Kidney (tissue), 14 donors: ENCODE results near the gene CLEC14A. TPM values are rescaled to one million over a fixed set of nuclear protein-coding genes. Genes with fewer than 3 reads are reported as not detected.

Experiments
- DNase-seq, 5 donors: peaks; one replicate each; pipeline ENCODE4 v3.0.0-alpha.2; 2013 to 2020
- FAIRE-seq: peaks from 2 replicates; lab custom pipeline; 2012; peaks lifted over from hg19 to GRCh38; lab: Jason Lieb, UNC
- H3K27ac ChIP-seq, 2 donors: one replicate each; pipeline ENCODE4 v1.7.0; 2013; ENCODE audit warnings: low read depth in 2 of 2, low read length in 2 of 2, inconsistent platforms in 1 of 2
- H3K27me3 ChIP-seq: one replicate; pipeline ENCODE4 v1.7.1; 2013; ENCODE audit warnings: low read length, inconsistent platforms; ENCODE audit not compliant: control insufficient read depth, insufficient read depth
- H3K36me3 ChIP-seq, 3 donors: one replicate each; pipeline versions ENCODE4 v1.7.0 to v1.7.1; 2013; ENCODE audit warnings: low read length in 3 of 3, control low read depth in 1 of 3, inconsistent platforms in 1 of 3; ENCODE audit not compliant: insufficient read depth in 3 of 3, control insufficient read depth in 2 of 3
- H3K4me1 ChIP-seq, 3 donors: one replicate each; pipeline versions ENCODE4 v1.7.0 to v1.7.1; 2013; ENCODE audit warnings: low read length in 3 of 3, inconsistent platforms in 1 of 3, low read depth in 1 of 3; ENCODE audit not compliant: control insufficient read depth in 2 of 3, insufficient read depth in 2 of 3
- H3K4me3 ChIP-seq, 3 donors: one replicate each; pipeline versions ENCODE4 v1.7.0 to v1.8.1; 2013; ENCODE audit warnings: low read length in 3 of 3, control low read depth in 1 of 3, inconsistent platforms in 1 of 3
- H3K9ac ChIP-seq, 3 donors: one replicate each; pipeline versions ENCODE4 v1.7.0 to v1.7.1; 2013; ENCODE audit warnings: low read length in 3 of 3, control low read depth in 1 of 3, inconsistent platforms in 1 of 3
- H3K9me3 ChIP-seq, 3 donors: one replicate each; pipeline versions ENCODE4 v1.7.0 to v1.7.1; 2013; ENCODE audit warnings: low read length in 3 of 3, control low read depth in 1 of 3, inconsistent platforms in 1 of 3; ENCODE audit not compliant: control insufficient read depth in 2 of 3, insufficient read depth in 1 of 3
- intact Hi-C: fragments of 100-400 bp; cut with DNase I; formaldehyde crosslinking; loops from one replicate; pipeline ENCODE4 v1.11.1; 2022
- polyA plus RNA-seq: library from polyadenylated mRNA; stranded (reverse); fragments of 350-450 nt; fragmentation: Illumina TruSeq; extraction: RNeasy Lipid Tissue Mini Kit (QIAGEN cat#74804); gene quantifications from one replicate; pipeline ENCODE4 v1.2.3, GENCODE V29; 2014; ENCODE audit warnings: low read depth, low replicate concordance; ENCODE audit not compliant: insufficient read depth
- total RNA-seq: library from RNA; stranded (reverse); fragmentation: NEBNext Ultra II Directional; extraction: Animal tissue kit (Norgen Biotek cat#: 25700); gene quantifications from one replicate; pipeline ENCODE4 v1.2.1, GENCODE V29; 2021
- TF ChIP-seq, protein P1 (sequence below): IDR thresholded peaks from 3 replicates; pipeline ENCODE4 v1.5.1; 2012; ENCODE audit warnings: mild to moderate bottlenecking, moderate library complexity, borderline replicate concordance; ENCODE audit not compliant: insufficient read depth; ENCODE audit errors: extremely low read depth
- donor health status: control.
- donor health status: control.
- donor health status: control.
- donor health status: control.
- donor health status: control.
- donor health status: DM: yes; HTN: yes; CAD: no.
- donor health status: Normal renal cell carcinoma (clear cell type).

The CLEC14A gene
- total and polyA plus RNA-seq, 2 donors from 2014 or later, result 22.4 to 37.6 TPM

GRCh38 chr14:38254571-38255407 lies 1.1 kb downstream of the CLEC14A start:
- Histone ChIP-seq H3K27ac (peak overlapping the region; percentile 67 to 83), H3K9me3 (no peaks in the 10 kb centered on the region), H3K9ac (peak overlapping the region in 2 of 3 donors; percentile 22 to 42), H3K27me3 (peaks cover 6% of the 10 kb centered on the region), H3K4me3 (peak overlapping the region; percentile 32 to 57 (median 53)), H3K36me3 (no peaks in the 10 kb centered on the region), H3K4me1 (no peaks in the 10 kb centered on the region)
- intact Hi-C loops, result no loop called here
- no peak for FAIRE-seq
- DNase-seq, result peak in 1 of 5 donors; percentile 70
- TF ChIP-seq, protein P1, sequence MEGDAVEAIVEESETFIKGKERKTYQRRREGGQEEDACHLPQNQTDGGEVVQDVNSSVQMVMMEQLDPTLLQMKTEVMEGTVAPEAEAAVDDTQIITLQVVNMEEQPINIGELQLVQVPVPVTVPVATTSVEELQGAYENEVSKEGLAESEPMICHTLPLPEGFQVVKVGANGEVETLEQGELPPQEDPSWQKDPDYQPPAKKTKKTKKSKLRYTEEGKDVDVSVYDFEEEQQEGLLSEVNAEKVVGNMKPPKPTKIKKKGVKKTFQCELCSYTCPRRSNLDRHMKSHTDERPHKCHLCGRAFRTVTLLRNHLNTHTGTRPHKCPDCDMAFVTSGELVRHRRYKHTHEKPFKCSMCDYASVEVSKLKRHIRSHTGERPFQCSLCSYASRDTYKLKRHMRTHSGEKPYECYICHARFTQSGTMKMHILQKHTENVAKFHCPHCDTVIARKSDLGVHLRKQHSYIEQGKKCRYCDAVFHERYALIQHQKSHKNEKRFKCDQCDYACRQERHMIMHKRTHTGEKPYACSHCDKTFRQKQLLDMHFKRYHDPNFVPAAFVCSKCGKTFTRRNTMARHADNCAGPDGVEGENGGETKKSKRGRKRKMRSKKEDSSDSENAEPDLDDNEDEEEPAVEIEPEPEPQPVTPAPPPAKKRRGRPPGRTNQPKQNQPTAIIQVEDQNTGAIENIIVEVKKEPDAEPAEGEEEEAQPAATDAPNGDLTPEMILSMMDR, result no peak

- Histone ChIP-seq H3K27me3 (peaks cover 6% of the 10 kb centered on the region), H3K9ac (peak overlapping the region in 1 of 3 donors; percentile 10)
Measured at GRCh38 chr14:38253676-38254075, 2.2 kb downstream of the CLEC14A start.

DNA sequence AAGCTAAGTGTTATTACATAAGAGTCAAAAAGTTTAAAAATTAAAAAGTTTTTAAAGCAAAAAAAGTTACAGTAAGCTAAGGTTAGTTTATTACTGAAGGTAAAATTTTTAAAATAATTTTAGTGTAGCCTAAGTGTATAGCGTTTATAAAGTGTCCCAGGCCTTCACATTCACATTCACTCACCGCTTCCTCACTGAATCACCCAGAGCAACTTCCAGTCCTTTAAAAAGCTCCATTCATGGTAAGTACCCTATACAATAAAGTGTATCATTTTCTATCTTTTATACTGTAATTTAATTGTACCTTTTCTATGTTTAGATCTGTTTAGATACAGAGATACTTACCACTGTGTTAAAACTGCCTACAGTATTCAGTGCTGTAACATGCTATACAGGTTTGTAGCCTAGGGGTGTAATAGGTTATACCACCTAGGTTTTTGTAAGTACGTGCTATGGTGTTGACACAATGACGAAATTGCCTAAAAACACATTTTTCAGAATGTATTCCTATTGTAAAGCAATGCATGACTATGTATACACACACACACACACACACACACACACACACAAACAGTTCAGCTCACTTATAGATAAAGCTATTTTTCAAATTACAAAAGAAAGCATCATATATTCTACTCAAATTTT lies 3.7 kb downstream of the CLEC14A start:
- TF ChIP-seq, protein P1, result no peak
- H3K27ac ChIP-seq, result peak overlapping the region in 1 of 2 donors; percentile 23
- H3K27me3 ChIP-seq, result peaks cover 6% of the 10 kb centered on the region
- no peaks in the 10 kb centered on the region for H3K36me3 ChIP-seq
- H3K9ac ChIP-seq, result no peak overlapping the region
- DNase-seq (no peak), FAIRE-seq (no peak)
- H3K4me1 ChIP-seq, result no peaks in the 10 kb centered on the region
- intact Hi-C loops, result no loop called here
- H3K9me3 ChIP-seq, result no peaks in the 10 kb centered on the region
- H3K4me3 ChIP-seq, result peak overlapping the region in 2 of 3 donors; percentile 34 to 43

More at GRCh38 chr14:38253676-38254075, 2.2 kb downstream of the CLEC14A start:
- DNase-seq (no peak), FAIRE-seq (no peak)
- Histone ChIP-seq H3K27ac (peak overlapping the region in 1 of 2 donors; percentile 53), H3K36me3 (no peaks in the 10 kb centered on the region), H3K4me3 (peak overlapping the region in 2 of 3 donors; percentile 32 to 57), H3K9me3 (no peaks in the 10 kb centered on the region), H3K4me1 (no peaks in the 10 kb centered on the region)
- TF ChIP-seq, protein P1, result no peak
- intact Hi-C loops, result no loop called here
